Endothelial cell of umbilical vein (primary cell): ENCODE data around the gene THNSL1. TPM values are rescaled to one million over a fixed set of nuclear protein-coding genes. Genes with fewer than 3 reads are reported as not detected.

Source experiments
- BruUV-seq: library from RNA; stranded (reverse); fragments of 400-500 nt; replicated peaks from 2 replicates; lab custom pipeline; 2021; lab: Mats Ljungman, UMichigan
- CTCF ChIA-PET: fragments of 300-600, 350-600 bp; sonication (Branson Sonifier 250); formaldehyde crosslinking; loops from one replicate; lab custom pipeline; 2021; ENCODE audit warnings: antibody characterized with exemption, inconsistent platforms; lab: Charles Lee
- POLR2A ChIA-PET: fragments of 300-600, 350-600 bp; sonication (Branson Sonifier 250); formaldehyde crosslinking; loops from one replicate; lab custom pipeline; 2021; ENCODE audit warnings: antibody characterized with exemption, inconsistent platforms; lab: Charles Lee
- DNase-seq: peaks from one replicate; pipeline ENCODE4 v3.0.0-alpha.2; 2011; ENCODE audit warnings: low read depth, low spot score
- FAIRE-seq: peaks from 2 replicates; lab custom pipeline; 2011; peaks lifted over from hg19 to GRCh38; lab: Jason Lieb, UNC
- H2AFZ ChIP-seq: 2 replicates; pipeline ENCODE4 v1.6.0; 2012; ENCODE audit warnings: low read depth, low read length, control low read depth, inconsistent platforms
- H3K27ac ChIP-seq: 2 replicates; pipeline ENCODE4 v1.5.1; 2011; ENCODE audit warnings: low read depth, mild to moderate bottlenecking, control low read depth, low read length, moderate library complexity; ENCODE audit not compliant: insufficient read depth
- H3K27me3 ChIP-seq, 2 experiments: 2 replicates each; pipeline versions ENCODE4 v1.6.0 to v1.6.1; 2011; ENCODE audit warnings: low read length in 2 of 2, mixed read lengths in 1 of 2; ENCODE audit not compliant: control insufficient read depth in 2 of 2, insufficient read depth in 2 of 2
- H3K36me3 ChIP-seq, 2 experiments: 2 replicates in 1 of 2; 3 replicates in 1 of 2; pipeline ENCODE4 v1.5.1; 2011; ENCODE audit warnings: low read length in 2 of 2, mild to moderate bottlenecking in 1 of 2, moderate library complexity in 1 of 2; ENCODE audit not compliant: control insufficient read depth in 2 of 2, insufficient read depth in 2 of 2; ENCODE audit errors: extremely low read depth in 1 of 2
- H3K4me1 ChIP-seq: 3 replicates; pipeline ENCODE4 v1.5.1; 2011; ENCODE audit warnings: mild to moderate bottlenecking, low read length; ENCODE audit not compliant: control insufficient read depth, insufficient read depth; ENCODE audit errors: extremely low read depth
- H3K4me2 ChIP-seq: 2 replicates; pipeline ENCODE4 v1.6.1; 2011; ENCODE audit warnings: low read length, control low read depth, mixed read lengths; ENCODE audit not compliant: insufficient read depth
- H3K4me3 ChIP-seq, 3 experiments: fragments of 200-600 bp in 1 of 3; sonication (generic), shearing (Covaris generic) in 1 of 3; replicated peaks in 1 of 3; 2 replicates each; pipeline ENCODE4 v1.5.1; 2011 to 2016; ENCODE audit warnings: control low read depth in 3 of 3, low read length in 3 of 3, mild to moderate bottlenecking in 2 of 3, inconsistent platforms in 1 of 3, low read depth in 1 of 3, moderate library complexity in 1 of 3; ENCODE audit not compliant: insufficient read depth in 1 of 3
- H3K79me2 ChIP-seq: 2 replicates; pipeline ENCODE4 v1.6.0; 2012; ENCODE audit warnings: low read length, inconsistent platforms; ENCODE audit not compliant: control insufficient read depth, insufficient read depth
- H3K9ac ChIP-seq: replicated peaks from 2 replicates; pipeline ENCODE3; 2011; ENCODE audit warnings: low read length, control low read depth; ENCODE audit not compliant: insufficient read depth; ENCODE audit errors: extremely low read depth
- H3K9me1 ChIP-seq: replicated peaks from 3 replicates; pipeline ENCODE4 v1.6.0; 2011; ENCODE audit warnings: mild to moderate bottlenecking, low read length; ENCODE audit not compliant: control insufficient read depth, insufficient read depth; ENCODE audit errors: extremely low read depth
- H3K9me3 ChIP-seq: replicated peaks from 2 replicates; pipeline ENCODE4 v1.5.1; 2012; ENCODE audit warnings: low read length, inconsistent platforms; ENCODE audit not compliant: control insufficient read depth, insufficient read depth
- H4K20me1 ChIP-seq: replicated peaks from 2 replicates; pipeline ENCODE3; 2011; ENCODE audit warnings: mild to moderate bottlenecking, low read length; ENCODE audit not compliant: control insufficient read depth, insufficient read depth; ENCODE audit errors: extremely low read depth
- CTCF ChIP-seq, 2 donors: IDR thresholded peaks; 1 replicate in 1 of 2; 2 replicates in 1 of 2; pipeline ENCODE4 v1.5.1; 2011; ENCODE audit warnings: low read length in 2 of 2, mild to moderate bottlenecking in 2 of 2, moderate library complexity in 2 of 2, control low read depth in 1 of 2, inconsistent platforms in 1 of 2, low read depth in 1 of 2; ENCODE audit not compliant: insufficient read depth in 1 of 2; ENCODE audit errors: extremely low read depth in 1 of 2
- EZH2 ChIP-seq: IDR thresholded peaks from 2 replicates; pipeline ENCODE4 v1.6.1; 2012; ENCODE audit warnings: borderline replicate concordance, low read depth, mild to moderate bottlenecking, moderate library complexity, low read length, inconsistent platforms; ENCODE audit not compliant: severe bottlenecking
- FOS ChIP-seq: IDR thresholded peaks from 2 replicates; pipeline ENCODE4 v1.6.1; 2011; ENCODE audit warnings: mild to moderate bottlenecking, low read length, moderate library complexity, borderline replicate concordance; ENCODE audit not compliant: insufficient read depth
- GATA2 ChIP-seq: IDR thresholded peaks from 2 replicates; pipeline ENCODE4 v1.7.0; 2011; ENCODE audit warnings: low read depth, mild to moderate bottlenecking, moderate library complexity, mixed read lengths, low read length; ENCODE audit not compliant: insufficient read length, insufficient read depth
- JUN ChIP-seq: IDR thresholded peaks from 2 replicates; pipeline ENCODE4 v1.6.1; 2011; ENCODE audit warnings: borderline replicate concordance, low read depth; ENCODE audit not compliant: insufficient read length, insufficient read depth
- MAX ChIP-seq: IDR thresholded peaks from 2 replicates; pipeline ENCODE4 v1.6.1; 2011; ENCODE audit not compliant: insufficient read depth, insufficient read length
- MYC ChIP-seq: IDR thresholded peaks from one replicate; pipeline ENCODE4 v1.6.1; 2011; ENCODE audit warnings: mild to moderate bottlenecking, low read depth, low read length
- POLR2A ChIP-seq: IDR thresholded peaks from 2 replicates; pipeline ENCODE4 v1.6.1; 2012; ENCODE audit warnings: low read depth, mild to moderate bottlenecking, control low read depth, low read length
- POLR2AphosphoS5 ChIP-seq: IDR thresholded peaks from 2 replicates; pipeline ENCODE4 v1.6.1; 2012; ENCODE audit warnings: low read depth, mild to moderate bottlenecking, control low read depth, low read length, moderate library complexity; ENCODE audit not compliant: insufficient read depth
- dilution Hi-C: fragments of 300-500 bp; cut with MboI; formaldehyde crosslinking; loops from one replicate; pipeline ENCODE4 v1.15.0; 2019; ENCODE audit warnings: low sequenced_read_pairs; ENCODE audit not compliant: extremely low pct_ligation_motif_present
- intact Hi-C: fragments of 100-400 bp; cut with micrococcal nuclease; formaldehyde crosslinking; loops from one replicate; pipeline ENCODE4 v1.10.0; 2022
- polyA plus RNA-seq, 4 experiments: library from polyadenylated mRNA; depleted of rRNA in 3 of 4; stranded (reverse) in 3 of 4; unstranded in 1 of 4; fragments of >200 nt; gene quantifications; 2 replicates each; pipeline versions ENCODE4 v1.2.1 to v1.2.3, GENCODE V29; 2011 to 2012; ENCODE audit warnings: missing spikeins in 1 of 4
- total RNA-seq: library from RNA; stranded (reverse); gene quantifications from 2 replicates; pipeline ENCODE4 v1.2.3, GENCODE V29; 2021

Gene THNSL1
- total and polyA plus RNA-seq, 2 donors (not counting 3 experiments of a cell fraction or from before 2014, with no cell fraction given): 0.52 to 2.1 TPM

- H3K9ac ChIP-seq: no peak overlapping the region
- intact Hi-C loops (no loop called here), dilution Hi-C loops (no loop called here)
- no peak overlapping the region for H3K27ac ChIP-seq
- H3K4me1 ChIP-seq: peaks cover 24% of the 10 kb centered on the region
- no peak overlapping the region for H3K4me3 ChIP-seq
- FAIRE-seq: no peak
- no peak for DNase-seq
- no peaks in the 10 kb centered on the region for H3K9me1 ChIP-seq
- BruUV-seq: no TSS peak
- ChIA-PET CTCF (interaction anchor here (0.8 to 8.2 kb wide), 10 partner anchors 9 to 407 kb away, joined by 3 to 117 read pairs (median 4); partner anchors contain the start of genes ENKUR and THNSL1), POLR2A (no interaction called here)
- H3K27me3 ChIP-seq: no peaks in the 10 kb centered on the region
- TF ChIP-seq MYC: no peak
- no peak for TF ChIP-seq MAX
- TF ChIP-seq EZH2: no peak
- TF ChIP-seq JUN: no peak
- TF ChIP-seq POLR2AphosphoS5: no peak
- no peak for TF ChIP-seq FOS
- TF ChIP-seq CTCF (IDR thresholded peaks at IDR 0.05; ENCODE audit: extremely low read depth in 1 of 2, insufficient read depth in 1 of 2, low read depth in 1 of 2, low read length in 2 of 2): no peak
- no peak for TF ChIP-seq GATA2
- TF ChIP-seq POLR2A: no peak
- no peaks in the 10 kb centered on the region for H3K79me2 ChIP-seq
- no peak overlapping the region for H3K4me2 ChIP-seq
- H4K20me1 ChIP-seq: no peaks in the 10 kb centered on the region
- H3K9me3 ChIP-seq: no peaks in the 10 kb centered on the region
- H2AFZ ChIP-seq: no peak overlapping the region
- no peaks in the 10 kb centered on the region for H3K36me3 ChIP-seq
Measured at GRCh38 chr10:25024528-25024927, 8.1 kb downstream of the THNSL1 start.
